ENCODE measurements around the gene MAGI2. TPM values are rescaled to one million over a fixed set of nuclear protein-coding genes. Genes with fewer than 3 reads are reported as not detected.

The MAGI2 gene
- total RNA-seq, 1 donor from 2014 or later, result 5.4 TPM

DNA sequence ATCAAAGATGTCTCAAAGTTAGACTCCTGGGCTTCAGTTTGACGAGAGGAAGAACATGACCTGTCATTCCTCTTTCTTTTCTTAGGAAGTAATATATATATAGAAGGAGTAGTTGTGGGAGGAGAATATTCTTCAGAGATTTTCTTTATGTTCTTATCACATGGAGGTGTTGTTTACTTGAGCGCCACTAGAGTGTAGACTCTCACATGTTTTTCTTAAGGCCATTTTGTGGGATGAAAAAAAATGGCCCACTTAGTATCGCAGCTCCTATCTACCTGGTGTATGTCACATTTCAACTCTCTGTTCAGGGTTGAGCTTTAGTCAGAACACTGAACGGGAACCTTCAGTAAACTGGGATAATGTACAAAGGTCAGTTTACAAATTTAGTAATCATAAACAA, 1009.7 kb downstream of the MAGI2 start:
- Mint-ChIP-seq H3K4me1 (ENCODE audit: low read depth, unreplicated experiment) (peaks cover 7% of the 10 kb centered on the region), H3K36me3 (ENCODE audit: low read depth, unreplicated experiment) (no peaks in the 10 kb centered on the region)
- no peak for FAIRE-seq

DNA sequence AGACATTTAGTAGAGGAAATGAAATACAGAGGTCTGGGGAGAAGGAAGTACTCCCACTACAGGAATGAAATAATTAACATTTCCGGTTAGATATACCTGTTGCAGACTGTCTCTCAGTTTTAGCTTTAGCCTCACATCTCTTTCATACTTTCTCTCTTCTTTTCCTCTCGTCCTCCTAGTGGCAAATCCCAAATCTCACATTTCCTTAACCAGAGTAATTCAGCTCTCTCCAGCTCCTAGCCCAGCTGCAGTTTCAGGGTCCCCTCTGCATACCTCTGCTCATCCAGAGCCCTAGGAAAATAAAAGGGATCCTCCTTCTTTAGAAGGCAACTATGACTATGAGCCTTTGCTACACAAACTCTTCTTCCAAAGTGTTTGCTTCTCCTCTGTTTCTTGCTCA, 1011.7 kb downstream of the MAGI2 start:
- Histone ChIP-seq H3K27me3 (ENCODE audit: insufficient read depth, low read length) (no peaks in the 10 kb centered on the region), H3K4me3 (ENCODE audit: insufficient read depth, low read depth, low read length) (no peak overlapping the region), H3K4me2 (ENCODE audit: low read length) (no peak overlapping the region), H3K27ac (ENCODE audit: low read depth, low read length) (no peak overlapping the region), H2AFZ (ENCODE audit: low read depth, low read length) (no peak overlapping the region), H3K9ac (ENCODE audit: low read length) (no peak overlapping the region), H3K36me3 (ENCODE audit: insufficient read depth, low read length) (no peaks in the 10 kb centered on the region), H3K9me3 (ENCODE audit: insufficient read depth, low read depth, low read length) (no peaks in the 10 kb centered on the region), H3K79me2 (ENCODE audit: insufficient read depth, low read length) (no peaks in the 10 kb centered on the region), H3K4me1 (ENCODE audit: insufficient read depth, low read length) (peaks cover 7% of the 10 kb centered on the region), H4K20me1 (ENCODE audit: insufficient read depth, low read length) (no peaks in the 10 kb centered on the region)
- H3K4me1 Mint-ChIP-seq (ENCODE audit: low read depth, unreplicated experiment), result peaks cover 16% of the 10 kb centered on the region
- FAIRE-seq (no peak), DNase-seq (ENCODE audit: low read depth) (no peak)
- H3K9me3 Mint-ChIP-seq (ENCODE audit: unreplicated experiment), result no peaks in the 10 kb centered on the region
- H3K36me3 Mint-ChIP-seq (ENCODE audit: low read depth, unreplicated experiment), result no peaks in the 10 kb centered on the region
- no peaks in the 10 kb centered on the region for H3K27me3 Mint-ChIP-seq (ENCODE audit: low read depth, unreplicated experiment)
- H3K27ac Mint-ChIP-seq (ENCODE audit: unreplicated experiment), result no peak overlapping the region
- TF ChIP-seq EZH2 (IDR thresholded peaks at IDR 0.05; ENCODE audit: insufficient read depth, low read length), result no peak
- TF ChIP-seq, protein P1, sequence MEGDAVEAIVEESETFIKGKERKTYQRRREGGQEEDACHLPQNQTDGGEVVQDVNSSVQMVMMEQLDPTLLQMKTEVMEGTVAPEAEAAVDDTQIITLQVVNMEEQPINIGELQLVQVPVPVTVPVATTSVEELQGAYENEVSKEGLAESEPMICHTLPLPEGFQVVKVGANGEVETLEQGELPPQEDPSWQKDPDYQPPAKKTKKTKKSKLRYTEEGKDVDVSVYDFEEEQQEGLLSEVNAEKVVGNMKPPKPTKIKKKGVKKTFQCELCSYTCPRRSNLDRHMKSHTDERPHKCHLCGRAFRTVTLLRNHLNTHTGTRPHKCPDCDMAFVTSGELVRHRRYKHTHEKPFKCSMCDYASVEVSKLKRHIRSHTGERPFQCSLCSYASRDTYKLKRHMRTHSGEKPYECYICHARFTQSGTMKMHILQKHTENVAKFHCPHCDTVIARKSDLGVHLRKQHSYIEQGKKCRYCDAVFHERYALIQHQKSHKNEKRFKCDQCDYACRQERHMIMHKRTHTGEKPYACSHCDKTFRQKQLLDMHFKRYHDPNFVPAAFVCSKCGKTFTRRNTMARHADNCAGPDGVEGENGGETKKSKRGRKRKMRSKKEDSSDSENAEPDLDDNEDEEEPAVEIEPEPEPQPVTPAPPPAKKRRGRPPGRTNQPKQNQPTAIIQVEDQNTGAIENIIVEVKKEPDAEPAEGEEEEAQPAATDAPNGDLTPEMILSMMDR (IDR thresholded peaks at IDR 0.05; ENCODE audit: insufficient read depth, low read depth, low read length), result no peak
- H3K4me3 Mint-ChIP-seq (ENCODE audit: unreplicated experiment), result no peak overlapping the region

More for the DNA sequence above, 1009.7 kb downstream of the MAGI2 start:
- Histone ChIP-seq H3K4me1 (ENCODE audit: insufficient read depth, low read length) (no peaks in the 10 kb centered on the region), H3K4me3 (ENCODE audit: insufficient read depth, low read depth, low read length) (no peak overlapping the region), H3K4me2 (ENCODE audit: low read length) (no peak overlapping the region), H3K79me2 (ENCODE audit: insufficient read depth, low read length) (no peaks in the 10 kb centered on the region), H3K27me3 (ENCODE audit: insufficient read depth, low read length) (no peaks in the 10 kb centered on the region), H3K36me3 (ENCODE audit: insufficient read depth, low read length) (no peaks in the 10 kb centered on the region), H3K9ac (ENCODE audit: low read length) (no peak overlapping the region), H4K20me1 (ENCODE audit: insufficient read depth, low read length) (no peaks in the 10 kb centered on the region), H3K27ac (ENCODE audit: low read depth, low read length) (no peak overlapping the region), H3K9me3 (ENCODE audit: insufficient read depth, low read depth, low read length) (no peaks in the 10 kb centered on the region), H2AFZ (ENCODE audit: low read depth, low read length) (no peak overlapping the region)
- no peak for DNase-seq (ENCODE audit: low read depth)
- H3K27me3 Mint-ChIP-seq (ENCODE audit: low read depth, unreplicated experiment), result no peaks in the 10 kb centered on the region
- no peak overlapping the region for H3K4me3 Mint-ChIP-seq (ENCODE audit: unreplicated experiment)
- no peak overlapping the region for H3K27ac Mint-ChIP-seq (ENCODE audit: unreplicated experiment)
- TF ChIP-seq EZH2 (IDR thresholded peaks at IDR 0.05; ENCODE audit: insufficient read depth, low read length), result no peak
- TF ChIP-seq, protein P1 (IDR thresholded peaks at IDR 0.05; ENCODE audit: insufficient read depth, low read depth, low read length), result no peak
- no peaks in the 10 kb centered on the region for H3K9me3 Mint-ChIP-seq (ENCODE audit: unreplicated experiment)

DNA sequence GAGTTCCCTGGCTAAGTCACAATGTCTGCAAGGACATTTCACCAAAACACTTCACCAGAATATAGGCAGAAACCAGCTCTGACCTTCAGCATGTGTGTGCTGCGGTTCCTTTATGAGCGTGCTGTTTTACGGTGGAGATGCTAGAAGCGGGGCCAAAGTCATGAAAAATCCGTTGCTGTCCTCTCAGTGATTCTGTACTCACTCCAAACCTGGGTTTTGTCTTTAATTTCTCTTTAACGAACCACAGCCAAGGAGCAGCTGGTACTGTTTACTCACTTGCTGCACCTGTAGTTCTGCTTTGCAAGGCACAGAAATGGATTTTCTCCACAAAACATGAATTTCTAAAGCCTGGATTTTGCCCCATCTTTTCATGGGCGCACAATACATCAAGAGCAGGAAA, 1015.0 kb downstream of the MAGI2 start:
- Mint-ChIP-seq H3K36me3 (ENCODE audit: low read depth, unreplicated experiment) (no peaks in the 10 kb centered on the region), H3K4me3 (ENCODE audit: unreplicated experiment) (no peak overlapping the region), H3K27me3 (ENCODE audit: low read depth, unreplicated experiment) (no peaks in the 10 kb centered on the region), H3K4me1 (ENCODE audit: low read depth, unreplicated experiment) (peaks cover 15% of the 10 kb centered on the region), H3K27ac (ENCODE audit: unreplicated experiment) (no peak overlapping the region), H3K9me3 (ENCODE audit: unreplicated experiment) (peaks cover 1% of the 10 kb centered on the region)
- Histone ChIP-seq H3K36me3 (ENCODE audit: insufficient read depth, low read length) (no peaks in the 10 kb centered on the region), H3K9me3 (ENCODE audit: insufficient read depth, low read depth, low read length) (no peaks in the 10 kb centered on the region), H3K79me2 (ENCODE audit: insufficient read depth, low read length) (no peaks in the 10 kb centered on the region), H3K4me1 (ENCODE audit: insufficient read depth, low read length) (peaks cover 7% of the 10 kb centered on the region), H4K20me1 (ENCODE audit: insufficient read depth, low read length) (no peaks in the 10 kb centered on the region), H3K9ac (ENCODE audit: low read length) (no peak overlapping the region), H3K27ac (ENCODE audit: low read depth, low read length) (no peak overlapping the region), H3K27me3 (ENCODE audit: insufficient read depth, low read length) (no peaks in the 10 kb centered on the region), H3K4me2 (ENCODE audit: low read length) (no peak overlapping the region), H2AFZ (ENCODE audit: low read depth, low read length) (no peak overlapping the region), H3K4me3 (ENCODE audit: insufficient read depth, low read depth, low read length) (no peak overlapping the region)
- DNase-seq (ENCODE audit: low read depth), result no peak
- no peak for FAIRE-seq
- TF ChIP-seq, protein P1 (IDR thresholded peaks at IDR 0.05; ENCODE audit: insufficient read depth, low read depth, low read length), result no peak
- no peak for TF ChIP-seq EZH2 (IDR thresholded peaks at IDR 0.05; ENCODE audit: insufficient read depth, low read length)

Measured in astrocyte (in vitro differentiated cells and primary cell).